IPS-18c (cell line): Measurements from ENCODE around the gene MED27.

ENCODE experiments used
- H3K4me3 ChIP-seq: 2 replicates; pipeline ENCODE4 v1.7.0; 2013; ENCODE audit warnings: low read depth, mild to moderate bottlenecking, low read length, moderate library complexity; ENCODE audit not compliant: insufficient read depth
- H3K9me3 ChIP-seq: one replicate; pipeline ENCODE4 v1.6.1; 2013; ENCODE audit warnings: mild to moderate bottlenecking, low read length, moderate library complexity; ENCODE audit not compliant: control insufficient read depth, insufficient read depth

The MED27 gene

DNA sequence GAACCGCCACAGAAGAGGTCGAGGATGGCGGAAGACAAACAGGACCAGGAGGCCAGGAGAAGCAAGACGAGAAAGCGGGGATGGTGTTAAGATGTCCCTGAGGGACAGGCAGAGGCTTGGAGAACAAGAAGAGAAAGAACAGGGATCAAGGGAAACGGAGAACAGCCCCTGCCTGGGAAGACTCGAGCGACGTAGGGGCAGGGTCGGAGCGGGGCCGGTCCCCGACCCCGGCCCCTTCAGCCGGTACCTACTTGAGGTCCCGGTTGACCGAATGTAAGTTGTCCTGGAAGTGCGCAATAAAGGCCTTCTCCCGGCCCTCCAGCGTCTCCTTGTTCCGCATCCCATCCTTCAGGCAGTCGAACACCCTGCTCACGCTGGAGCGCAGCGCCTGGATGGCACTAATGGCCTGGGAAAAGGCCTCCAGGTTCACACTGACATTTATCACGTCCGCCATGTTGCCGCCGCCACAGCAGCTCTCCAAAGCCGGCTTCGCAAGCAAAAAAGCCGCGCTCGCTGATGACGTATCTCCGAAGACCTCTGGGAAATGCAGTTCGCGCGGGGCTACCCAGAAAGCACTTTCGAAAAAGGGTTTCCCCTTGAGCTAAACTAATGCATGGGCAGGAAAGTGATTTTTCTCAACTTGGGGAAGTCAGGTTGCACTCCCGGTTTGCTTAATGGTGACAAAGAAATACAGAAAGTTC lies at the start of gene MED27:
Gene MED27 (minus strand): TSS at position 477 of the 701 bp plus-strand sequence. CDS start 23 bp downstream, at position 454.
- Histone ChIP-seq H3K4me3 (peak within 1 kb of the TSS; percentile 53), H3K9me3 (no peaks in the 10 kb centered on the region)

GRCh38 chr9:132127888-132128534 lies 48.3 kb upstream of the MED27 start:
- Histone ChIP-seq H3K9me3 (no peaks in the 10 kb centered on the region), H3K4me3 (no peak overlapping the region)

DNA sequence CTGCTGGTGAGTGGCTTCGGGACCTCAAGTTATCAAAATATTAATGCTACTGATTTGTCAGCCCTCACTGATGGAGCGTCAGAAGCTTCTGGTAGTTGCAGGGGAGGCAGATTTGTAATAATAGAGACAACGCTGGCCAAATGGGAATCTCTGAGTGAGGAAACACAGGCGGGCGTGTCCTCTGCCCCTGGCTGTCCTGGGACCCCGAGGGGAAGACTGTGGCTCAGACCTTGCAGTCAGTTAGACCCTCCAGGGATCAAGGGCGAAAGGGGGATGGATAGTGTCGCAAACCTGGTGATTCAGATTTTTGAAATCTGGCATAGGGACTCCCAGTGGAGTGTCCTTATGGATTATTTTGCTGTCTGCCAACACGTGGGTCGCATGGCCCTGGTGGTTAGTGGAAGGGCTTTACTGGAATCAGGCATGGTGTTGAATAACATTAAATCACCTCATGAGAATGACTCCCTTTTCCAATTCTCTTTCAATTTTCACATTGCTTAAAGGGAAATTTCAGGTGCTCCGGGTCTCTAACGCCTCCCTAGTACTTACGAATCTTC lies 47.1 kb upstream of the MED27 start:
- Histone ChIP-seq H3K9me3 (no peaks in the 10 kb centered on the region), H3K4me3 (no peak overlapping the region)

GRCh38 chr9:132125944-132126679 lies 46.4 kb upstream of the MED27 start:
- Histone ChIP-seq H3K4me3 (no peak overlapping the region), H3K9me3 (no peaks in the 10 kb centered on the region)

DNA sequence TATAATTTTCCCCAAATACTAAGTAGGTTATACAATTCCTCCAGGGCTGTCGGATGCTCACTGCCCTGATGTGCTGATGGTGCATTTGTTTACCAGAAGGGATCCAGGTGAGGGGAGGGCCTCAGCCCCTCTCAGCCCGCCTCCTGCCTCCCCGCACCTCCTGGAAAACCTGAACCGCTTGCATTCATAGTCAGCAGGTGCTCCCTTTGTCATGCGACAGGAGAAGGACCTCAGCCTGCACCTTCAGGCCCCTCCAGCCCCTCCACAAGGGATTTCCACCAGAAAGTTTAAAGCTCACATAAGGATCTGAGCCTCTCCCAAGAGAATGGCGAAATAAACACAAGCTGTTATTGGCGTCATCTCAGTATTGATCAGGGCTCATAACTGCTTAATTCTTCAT lies 45.7 kb upstream of the MED27 start:
- no peaks in the 10 kb centered on the region for H3K9me3 ChIP-seq
- H3K4me3 ChIP-seq, result no peak overlapping the region

- Histone ChIP-seq H3K9me3 (no peaks in the 10 kb centered on the region), H3K4me3 (no peak overlapping the region)
These were observed 45.1 kb upstream of the MED27 start for GRCh38 chr9:132124800-132125199.

GRCh38 chr9:132121021-132121420 lies 41.4 kb upstream of the MED27 start:
- Histone ChIP-seq H3K4me3 (no peak overlapping the region), H3K9me3 (no peaks in the 10 kb centered on the region)

DNA sequence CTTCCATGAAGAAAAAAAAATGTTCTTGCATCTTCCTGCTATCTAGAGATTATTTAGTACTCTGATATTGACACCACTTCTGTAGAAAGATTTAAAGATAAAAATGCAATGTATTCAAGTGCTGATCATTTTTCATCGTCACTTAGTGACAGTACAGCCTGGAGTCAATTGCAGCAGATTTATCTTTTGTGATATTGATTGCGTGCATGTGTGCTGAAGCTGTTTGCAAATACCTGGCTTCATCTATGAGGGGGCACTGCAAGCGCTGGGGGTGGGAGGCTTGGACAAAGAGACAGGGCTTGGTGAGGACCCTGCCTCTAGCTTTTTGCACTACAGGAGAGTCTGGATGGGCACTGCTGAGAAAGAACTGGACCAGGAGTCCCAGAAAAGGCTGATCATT lies 38.0 kb upstream of the MED27 start:
- no peaks in the 10 kb centered on the region for H3K9me3 ChIP-seq
- no peak overlapping the region for H3K4me3 ChIP-seq

GRCh38 chr9:132116583-132116982 lies 36.9 kb upstream of the MED27 start:
- no peak overlapping the region for H3K4me3 ChIP-seq

DNA sequence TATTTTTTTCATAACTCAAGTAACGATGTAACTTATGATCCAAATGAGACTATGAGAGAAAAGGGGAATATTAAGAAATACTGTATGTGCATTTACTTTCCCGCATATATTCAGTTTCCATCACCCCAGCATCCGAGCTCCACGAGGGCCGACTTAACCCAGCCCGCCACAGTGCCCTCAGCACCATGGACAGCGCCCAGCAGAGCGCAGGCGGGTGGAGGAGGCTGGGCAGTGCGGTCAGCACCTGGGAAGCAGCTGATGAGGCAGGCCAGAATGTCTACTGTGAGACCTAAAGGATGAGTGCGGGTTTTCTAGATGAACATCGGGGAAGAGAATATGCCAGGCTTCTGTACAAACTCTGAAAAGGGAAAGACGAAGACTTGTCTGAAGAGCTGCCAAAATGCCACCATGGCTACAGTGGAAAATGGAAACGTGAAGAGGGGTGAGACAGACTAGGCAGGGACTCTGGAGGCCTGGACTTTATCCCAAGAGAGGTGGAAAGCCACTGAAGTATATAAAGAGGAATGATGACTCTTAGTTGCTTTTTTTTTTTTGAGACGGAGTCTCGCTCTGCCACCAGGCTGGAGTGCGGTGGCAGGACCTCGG lies 34.5 kb upstream of the MED27 start:
- no peak overlapping the region for H3K4me3 ChIP-seq
- H3K9me3 ChIP-seq, result no peaks in the 10 kb centered on the region

More at GRCh38 chr9:132116583-132116982, 36.9 kb upstream of the MED27 start:
- no peaks in the 10 kb centered on the region for H3K9me3 ChIP-seq

- Histone ChIP-seq H3K9me3 (no peaks in the 10 kb centered on the region), H3K4me3 (no peak overlapping the region)
These were observed 29.6 kb upstream of the MED27 start for GRCh38 chr9:132109291-132109690.

- Histone ChIP-seq H3K4me3 (no peak overlapping the region), H3K9me3 (no peaks in the 10 kb centered on the region)
These were observed 29.1 kb upstream of the MED27 start for GRCh38 chr9:132108728-132109127.

DNA sequence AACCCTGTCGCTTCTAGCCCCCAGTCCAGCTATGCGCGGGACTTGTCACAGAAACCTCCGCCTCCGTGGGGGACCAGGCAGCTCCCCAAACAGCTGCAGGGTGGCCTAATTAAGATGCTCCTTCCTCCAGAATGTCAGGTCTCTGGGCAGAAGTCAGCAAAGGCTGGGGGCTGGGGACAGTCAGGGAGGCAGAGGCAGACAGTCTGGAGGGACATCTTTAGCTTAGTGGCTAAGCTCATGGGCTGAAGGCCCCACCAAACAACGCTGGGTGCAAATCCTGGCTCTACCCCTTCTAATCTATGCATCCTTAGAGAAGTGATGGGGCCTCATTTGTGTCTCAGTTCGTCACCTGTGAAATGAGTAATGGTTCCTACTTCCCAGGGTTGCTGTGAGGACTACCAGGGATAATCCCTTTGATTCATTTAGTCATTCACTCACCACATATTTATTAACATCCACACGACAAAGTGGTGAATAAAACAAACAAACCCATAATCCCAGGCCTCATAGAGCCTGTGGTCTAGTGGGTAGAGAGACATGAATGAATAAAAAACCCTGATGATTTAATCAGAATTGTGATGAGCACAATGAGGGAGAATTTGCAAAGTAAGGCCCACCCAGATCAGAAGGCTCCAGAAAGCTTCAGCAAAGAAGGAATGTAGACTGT lies 20.2 kb upstream of the MED27 start:
- H3K9me3 ChIP-seq, result no peaks in the 10 kb centered on the region

GRCh38 chr9:132099167-132099566 lies 19.5 kb upstream of the MED27 start:
- Histone ChIP-seq H3K9me3 (no peaks in the 10 kb centered on the region), H3K4me3 (no peak overlapping the region)

More for the DNA sequence above, 20.2 kb upstream of the MED27 start:
- no peak overlapping the region for H3K4me3 ChIP-seq

- H3K4me3 ChIP-seq, result no peak overlapping the region
- no peaks in the 10 kb centered on the region for H3K9me3 ChIP-seq
These were observed 14.7 kb upstream of the MED27 start for GRCh38 chr9:132094314-132094791.

DNA sequence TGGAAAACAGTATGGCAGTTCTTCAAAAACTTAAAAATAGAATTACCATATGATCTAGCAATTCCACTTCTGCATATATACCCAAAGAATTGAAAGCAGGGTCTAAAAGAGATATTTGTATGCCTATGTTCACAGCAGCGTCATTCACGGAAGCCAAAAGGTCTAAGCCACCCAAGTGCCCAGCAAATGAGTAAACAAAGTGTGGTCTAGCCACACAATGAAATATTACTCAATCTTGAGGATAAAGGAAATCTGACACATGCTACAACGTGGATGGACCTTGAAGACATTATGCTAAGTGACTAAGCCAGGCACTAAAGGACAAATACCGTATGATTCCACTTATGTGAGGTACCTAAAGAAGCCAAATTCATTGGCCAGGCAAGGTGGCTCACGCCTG lies 11.1 kb upstream of the MED27 start:
- Histone ChIP-seq H3K9me3 (no peaks in the 10 kb centered on the region), H3K4me3 (no peak overlapping the region)
